Caco-2 (cell line): ENCODE data around the gene NKG7. TPM values are rescaled to one million over a fixed set of nuclear protein-coding genes. Genes with fewer than 3 reads are reported as not detected.

Source experiments
- BruUV-seq: library from RNA; stranded (reverse); fragments of 400-500 nt; replicated peaks from 2 replicates; lab custom pipeline; 2021; lab: Mats Ljungman, UMichigan
- CTCF ChIA-PET: fragments of 300-600 bp; sonication (Branson Sonifier 250); formaldehyde crosslinking; loops from one replicate; lab custom pipeline; 2022; ENCODE audit warnings: antibody characterized with exemption; lab: Charles Lee
- POLR2A ChIA-PET: fragments of 300-600 bp; sonication (Branson Sonifier 250); formaldehyde crosslinking; loops from one replicate; lab custom pipeline; 2022; ENCODE audit warnings: antibody characterized with exemption; lab: Charles Lee
- DNase-seq, 2 experiments: peaks; one replicate each; pipeline versions ENCODE4 v3.0.0 to v3.0.0-alpha.2; 2020 to 2022
- H3K27me3 ChIP-seq: replicated peaks from 2 replicates; pipeline ENCODE4 v1.6.0; 2011; ENCODE audit warnings: low read length; ENCODE audit not compliant: control insufficient read depth, insufficient read depth
- H3K36me3 ChIP-seq: 2 replicates; pipeline ENCODE4 v1.5.1; 2011; ENCODE audit warnings: low read length; ENCODE audit not compliant: control insufficient read depth, insufficient read depth
- H3K4me1 ChIP-seq: fragments of 250-450 bp; sonication (Bioruptor Pico); 2 replicates; pipeline ENCODE4 v1.5.1; 2020; ENCODE audit warnings: mild to moderate bottlenecking
- H3K4me3 ChIP-seq: 2 replicates; pipeline ENCODE4 v1.5.1; 2011; ENCODE audit warnings: low read depth, mild to moderate bottlenecking, control low read depth, low read length
- H3K9me3 ChIP-seq: fragments of 250-450 bp; sonication (Bioruptor Pico); 2 replicates; pipeline ENCODE4 v1.5.1; 2020; ENCODE audit warnings: mild to moderate bottlenecking, moderate library complexity
- H3K27ac Mint-ChIP-seq: one replicate; pipeline ENCODE4 v1.8.0; 2022; ENCODE audit warnings: mixed read lengths; ENCODE audit not compliant: unreplicated experiment
- H3K27me3 Mint-ChIP-seq: one replicate; pipeline ENCODE4 v1.8.0; 2022; ENCODE audit warnings: mixed read lengths; ENCODE audit not compliant: insufficient read depth, unreplicated experiment
- H3K36me3 Mint-ChIP-seq: one replicate; pipeline ENCODE4 v1.8.0; 2022; ENCODE audit warnings: mild to moderate bottlenecking, mixed read lengths; ENCODE audit not compliant: insufficient read depth, unreplicated experiment
- H3K4me1 Mint-ChIP-seq: one replicate; pipeline ENCODE4 v1.8.0; 2022; ENCODE audit warnings: low read depth, mixed read lengths; ENCODE audit not compliant: unreplicated experiment
- H3K4me3 Mint-ChIP-seq: one replicate; pipeline ENCODE4 v1.8.0; 2022; ENCODE audit warnings: mild to moderate bottlenecking, moderate library complexity, mixed read lengths; ENCODE audit not compliant: unreplicated experiment
- H3K9me3 Mint-ChIP-seq: one replicate; pipeline ENCODE4 v1.8.0; 2022; ENCODE audit warnings: mixed read lengths; ENCODE audit not compliant: unreplicated experiment
- CTCF ChIP-seq, 2 experiments: fragments of 200-600 bp in 1 of 2; IDR thresholded peaks; 1 replicate in 1 of 2; 2 replicates in 1 of 2; pipeline versions ENCODE4 v1.5.1 to v1.8.0; 2011 to 2022; ENCODE audit warnings: antibody characterized with exemption in 1 of 2, control low read depth in 1 of 2, inconsistent platforms in 1 of 2, low read depth in 1 of 2, low read length in 1 of 2, mild to moderate bottlenecking in 1 of 2, moderate library complexity in 1 of 2; ENCODE audit not compliant: insufficient read depth in 1 of 2, severe bottlenecking in 1 of 2, unreplicated experiment in 1 of 2
- intact Hi-C: fragments of 100-400 bp; cut with micrococcal nuclease; formaldehyde crosslinking; loops from one replicate; pipeline ENCODE4 v1.10.0; 2022; ENCODE audit not compliant: unreplicated experiment
- total RNA-seq: library from RNA; stranded (reverse); gene quantifications from 2 replicates; pipeline ENCODE4 v1.2.3, GENCODE V29; 2022

The NKG7 gene
- total RNA-seq, 1 experiment from 2014 or later = not detected

- no peaks in the 10 kb centered on the region for H3K4me1 ChIP-seq
- H3K9me3 ChIP-seq = no peaks in the 10 kb centered on the region
- Mint-ChIP-seq H3K27me3 (peaks cover 23% of the 10 kb centered on the region), H3K4me1 (no peaks in the 10 kb centered on the region), H3K36me3 (no peaks in the 10 kb centered on the region), H3K9me3 (no peaks in the 10 kb centered on the region), H3K27ac (no peak overlapping the region), H3K4me3 (no peak overlapping the region)
- H3K36me3 ChIP-seq = no peaks in the 10 kb centered on the region
- no peak for TF ChIP-seq CTCF (IDR thresholded peaks at IDR 0.05; ENCODE audit: insufficient read depth in 1 of 2, low read depth in 1 of 2, low read length in 1 of 2, severe bottlenecking in 1 of 2, unreplicated experiment in 1 of 2)
- no TSS peak for BruUV-seq
- H3K4me3 ChIP-seq = no peak overlapping the region
- no peak for DNase-seq
- ChIA-PET CTCF (no interaction called here), POLR2A (interaction anchor here (0.7 kb wide), 1 partner anchor 35 kb away, joined by 3 read pairs; no protein-coding TSS in a partner anchor)
- no peaks in the 10 kb centered on the region for H3K27me3 ChIP-seq
- intact Hi-C loops = no loop called here
These were observed 48.8 kb downstream of the NKG7 start for GRCh38 chr19:51323481-51324166.

GRCh38 chr19:51321799-51322198 lies 50.7 kb downstream of the NKG7 start:
- Mint-ChIP-seq H3K4me3 (no peak overlapping the region), H3K27ac (no peak overlapping the region), H3K36me3 (no peaks in the 10 kb centered on the region), H3K4me1 (no peaks in the 10 kb centered on the region), H3K9me3 (no peaks in the 10 kb centered on the region), H3K27me3 (peaks cover 23% of the 10 kb centered on the region)
- H3K9me3 ChIP-seq = no peaks in the 10 kb centered on the region
- H3K4me1 ChIP-seq = no peaks in the 10 kb centered on the region
- ChIA-PET POLR2A (no interaction called here), CTCF (no interaction called here)
- H3K36me3 ChIP-seq = no peaks in the 10 kb centered on the region
- BruUV-seq = no TSS peak
- H3K27me3 ChIP-seq = no peaks in the 10 kb centered on the region
- intact Hi-C loops = no loop called here
- DNase-seq = no peak
- no peak for TF ChIP-seq CTCF (IDR thresholded peaks at IDR 0.05; ENCODE audit: insufficient read depth in 1 of 2, low read depth in 1 of 2, low read length in 1 of 2, severe bottlenecking in 1 of 2, unreplicated experiment in 1 of 2)
- H3K4me3 ChIP-seq = no peak overlapping the region

Other genes with a start within 250 kb of the NKG7 start
- not detected in 2 replicates for gene SIGLEC9, start 247.7 kb downstream of the NKG7 start, total RNA-seq
- gene SIGLEC7, start 230.4 kb downstream of the NKG7 start, total RNA-seq = not detected in 2 replicates
- gene CD33, start 147.6 kb downstream of the NKG7 start, total RNA-seq = not detected in 2 replicates
- gene SIGLECL1, start 121.6 kb downstream of the NKG7 start, total RNA-seq = not detected in 2 replicates
- not detected in 2 replicates for gene IGLON5, start 61.0 kb downstream of the NKG7 start, total RNA-seq
- gene VSIG10L, start 30.5 kb downstream of the NKG7 start, total RNA-seq = 4.5 and 5.0 TPM in 2 replicates
- gene ETFB, start 6.3 kb downstream of the NKG7 start, total RNA-seq = 228 and 239 TPM in 2 replicates
- gene CLDND2, start 3.7 kb downstream of the NKG7 start, total RNA-seq = 1.6 TPM in 1 of 2 replicates, not detected in the other
- gene LIM2, start 15.3 kb upstream of the NKG7 start, total RNA-seq = not detected in 2 replicates
- gene C19orf84, start 17.9 kb upstream of the NKG7 start, total RNA-seq = not detected in 2 replicates
- not detected in 2 replicates for gene SIGLEC10, start 45.0 kb upstream of the NKG7 start, total RNA-seq
- gene SIGLEC8, start 85.8 kb upstream of the NKG7 start, total RNA-seq = not detected in 2 replicates
- gene CEACAM18, start 105.9 kb upstream of the NKG7 start, total RNA-seq = 0.79 TPM in 1 of 2 replicates, not detected in the other
- not detected in 2 replicates for gene SIGLEC12, start 129.1 kb upstream of the NKG7 start, total RNA-seq
- gene SIGLEC6, start 159.0 kb upstream of the NKG7 start, total RNA-seq = 10.0 and 14.3 TPM in 2 replicates
- 8.7 and 11.5 TPM in 2 replicates for gene ZNF175, start 198.6 kb upstream of the NKG7 start, total RNA-seq